ENCODE measurements around the gene PPP1CA. TPM values are rescaled to one million over a fixed set of nuclear protein-coding genes. Genes with fewer than 3 reads are reported as not detected.

PPP1CA gene
- polyA plus RNA-seq, 1 donor (not counting 4 experiments of a cell fraction or from before 2014, with no cell fraction given) = 122 TPM

DNA sequence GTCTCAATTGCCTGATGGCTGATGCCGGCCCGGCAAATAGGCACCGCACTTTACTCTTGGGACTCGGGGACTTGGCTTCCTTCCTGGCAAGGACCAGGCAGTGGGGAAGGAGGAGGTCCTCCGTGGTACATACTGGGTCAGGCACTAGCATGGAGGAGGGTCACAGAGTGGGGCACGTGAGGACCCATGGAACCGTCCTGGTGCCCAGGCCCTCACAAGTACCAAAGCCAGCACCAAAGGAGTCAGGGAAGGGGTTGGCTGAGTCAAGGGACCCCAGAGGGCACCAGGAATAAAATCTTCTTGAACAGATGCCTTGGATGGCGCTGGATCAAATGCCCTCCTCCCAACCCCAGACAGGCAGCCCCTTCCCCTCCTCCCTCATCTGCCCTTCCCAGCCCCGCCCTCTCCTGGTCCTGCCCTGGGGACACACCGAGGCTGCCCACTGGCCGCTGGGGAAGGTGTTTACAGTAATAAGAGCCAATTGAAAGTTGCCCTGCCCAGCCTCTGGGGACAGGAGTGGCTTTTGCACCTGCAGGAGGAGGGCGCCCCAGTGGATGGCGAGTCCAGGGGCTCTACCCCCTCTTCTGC lies 8.2 kb upstream of the PPP1CA start:
- FAIRE-seq (no peak), DNase-seq (ENCODE audit: low read depth, low spot score) (no peak)
- H3K4me1 ChIP-seq (ENCODE audit: control insufficient read depth, extremely low read depth, insufficient read depth, low read length) = no peaks in the 10 kb centered on the region
- H3K9me3 ChIP-seq (ENCODE audit: control insufficient read depth, low read depth, low read length) = no peaks in the 10 kb centered on the region
- no peaks in the 10 kb centered on the region for H3K36me3 ChIP-seq (ENCODE audit: control insufficient read depth in 2 of 2, extremely low read depth in 1 of 2, insufficient read depth in 2 of 2, low read length in 2 of 2)
- H3K9ac ChIP-seq (ENCODE audit: control insufficient read depth, extremely low read depth, insufficient read depth, low read length) = no peak overlapping the region
- no peak for TF ChIP-seq CTCF (optimal IDR thresholded peaks at IDR 0.05 in 1 of 3, IDR thresholded peaks at IDR 0.05 in 1 of 3, conservative IDR thresholded peaks at IDR 0.05 in 1 of 3; ENCODE audit: extremely low read depth in 1 of 3, insufficient read depth in 2 of 3, low read length in 3 of 3)
- TF ChIP-seq EZH2 (IDR thresholded peaks at IDR 0.05; ENCODE audit: low read length) = no peak
- H3K4me2 ChIP-seq (ENCODE audit: control insufficient read depth, extremely low read depth, insufficient read depth, low read depth, low read length) = no peak overlapping the region
- dilution Hi-C loops (cut with MboI; ENCODE audit: extremely low pct_ligation_motif_present, low sequenced_read_pairs) = no loop called here
- no peak overlapping the region for H2AFZ ChIP-seq (ENCODE audit: control insufficient read depth, low read length)
- peaks cover 9% of the 10 kb centered on the region for H3K27me3 ChIP-seq (ENCODE audit: control insufficient read depth, extremely low read depth, insufficient read depth, low read length)
- H3K9me1 ChIP-seq (ENCODE audit: control insufficient read depth, extremely low read depth, insufficient read depth, low read length) = no peaks in the 10 kb centered on the region
- no peaks in the 10 kb centered on the region for H3K79me2 ChIP-seq (ENCODE audit: control insufficient read depth, insufficient read depth, low read length)
- no peak overlapping the region for H3K27ac ChIP-seq (ENCODE audit: control insufficient read depth, insufficient read depth, low read length)
- no peaks in the 10 kb centered on the region for H4K20me1 ChIP-seq (ENCODE audit: control insufficient read depth, extremely low read depth, insufficient read depth, low read length)
- H3K4me3 ChIP-seq (ENCODE audit: control insufficient read depth in 2 of 3, extremely low read depth in 1 of 3, insufficient read depth in 2 of 3, low read depth in 1 of 3, low read length in 3 of 3) = no peak overlapping the region

- Histone ChIP-seq H3K4me1 (ENCODE audit: control insufficient read depth, extremely low read depth, insufficient read depth, low read length) (no peaks in the 10 kb centered on the region), H3K79me2 (ENCODE audit: control insufficient read depth, insufficient read depth, low read length) (no peaks in the 10 kb centered on the region), H3K4me2 (ENCODE audit: control insufficient read depth, extremely low read depth, insufficient read depth, low read depth, low read length) (no peak overlapping the region), H3K9ac (ENCODE audit: control insufficient read depth, extremely low read depth, insufficient read depth, low read length) (no peak overlapping the region), H4K20me1 (ENCODE audit: control insufficient read depth, extremely low read depth, insufficient read depth, low read length) (no peaks in the 10 kb centered on the region), H3K36me3 (ENCODE audit: control insufficient read depth in 2 of 2, extremely low read depth in 1 of 2, insufficient read depth in 2 of 2, low read length in 2 of 2) (no peaks in the 10 kb centered on the region), H3K4me3 (ENCODE audit: control insufficient read depth in 2 of 3, extremely low read depth in 1 of 3, insufficient read depth in 2 of 3, low read depth in 1 of 3, low read length in 3 of 3) (no peak overlapping the region), H3K27me3 (ENCODE audit: control insufficient read depth, extremely low read depth, insufficient read depth, low read length) (peaks cover 6% of the 10 kb centered on the region), H3K27ac (ENCODE audit: control insufficient read depth, insufficient read depth, low read length) (no peak overlapping the region), H3K9me3 (ENCODE audit: control insufficient read depth, low read depth, low read length) (no peaks in the 10 kb centered on the region), H2AFZ (ENCODE audit: control insufficient read depth, low read length) (no peak overlapping the region), H3K9me1 (ENCODE audit: control insufficient read depth, extremely low read depth, insufficient read depth, low read length) (no peaks in the 10 kb centered on the region)
- no peak for TF ChIP-seq CTCF (optimal IDR thresholded peaks at IDR 0.05 in 1 of 3, IDR thresholded peaks at IDR 0.05 in 1 of 3, conservative IDR thresholded peaks at IDR 0.05 in 1 of 3; ENCODE audit: extremely low read depth in 1 of 3, insufficient read depth in 2 of 3, low read length in 3 of 3)
- no peak for TF ChIP-seq EZH2 (IDR thresholded peaks at IDR 0.05; ENCODE audit: low read length)
- FAIRE-seq (no peak), DNase-seq (ENCODE audit: low read depth, low spot score) (no peak)
- dilution Hi-C loops (cut with MboI; ENCODE audit: extremely low pct_ligation_motif_present, low sequenced_read_pairs) = no loop called here
These were observed 7.6 kb upstream of the PPP1CA start for GRCh38 chr11:67409261-67409666.

Measured in keratinocyte (primary cell).